Measurements from ENCODE around the gene BCAS3.

GRCh38 chr17:60939318-60939717 lies 261.7 kb downstream of the BCAS3 start:
- TF ChIP-seq MAX (IDR thresholded peaks at IDR 0.05): no peak
- no peak for TF ChIP-seq CEBPB (IDR thresholded peaks at IDR 0.05; ENCODE audit: low read depth)
- TF ChIP-seq, protein P1, sequence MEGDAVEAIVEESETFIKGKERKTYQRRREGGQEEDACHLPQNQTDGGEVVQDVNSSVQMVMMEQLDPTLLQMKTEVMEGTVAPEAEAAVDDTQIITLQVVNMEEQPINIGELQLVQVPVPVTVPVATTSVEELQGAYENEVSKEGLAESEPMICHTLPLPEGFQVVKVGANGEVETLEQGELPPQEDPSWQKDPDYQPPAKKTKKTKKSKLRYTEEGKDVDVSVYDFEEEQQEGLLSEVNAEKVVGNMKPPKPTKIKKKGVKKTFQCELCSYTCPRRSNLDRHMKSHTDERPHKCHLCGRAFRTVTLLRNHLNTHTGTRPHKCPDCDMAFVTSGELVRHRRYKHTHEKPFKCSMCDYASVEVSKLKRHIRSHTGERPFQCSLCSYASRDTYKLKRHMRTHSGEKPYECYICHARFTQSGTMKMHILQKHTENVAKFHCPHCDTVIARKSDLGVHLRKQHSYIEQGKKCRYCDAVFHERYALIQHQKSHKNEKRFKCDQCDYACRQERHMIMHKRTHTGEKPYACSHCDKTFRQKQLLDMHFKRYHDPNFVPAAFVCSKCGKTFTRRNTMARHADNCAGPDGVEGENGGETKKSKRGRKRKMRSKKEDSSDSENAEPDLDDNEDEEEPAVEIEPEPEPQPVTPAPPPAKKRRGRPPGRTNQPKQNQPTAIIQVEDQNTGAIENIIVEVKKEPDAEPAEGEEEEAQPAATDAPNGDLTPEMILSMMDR (IDR thresholded peaks at IDR 0.05 in 2 of 3, conservative IDR thresholded peaks at IDR 0.05 in 1 of 3; ENCODE audit: borderline replicate concordance in 1 of 3, insufficient read depth in 1 of 3, low read depth in 2 of 3, low read length in 2 of 3): no peak
- no peak for TF ChIP-seq SP1 (IDR thresholded peaks at IDR 0.05; ENCODE audit: low read depth)
- TF ChIP-seq SIN3A (IDR thresholded peaks at IDR 0.05; ENCODE audit: low read depth): no peak

Measured in HCT116 (cell line).